AML-193 (cell line): ENCODE measurements around the gene UBE2J2.

Source experiments
- DNase-seq, 2 experiments: peaks; one replicate each; lab custom pipeline; 2025; lab: John Stamatoyannopoulos, UW

The UBE2J2 gene

GRCh38 chr1:1211541-1212441, 61.9 kb downstream of the UBE2J2 start:
- DNase-seq: no peak

- DNase-seq: no peak
These were observed 62.7 kb downstream of the UBE2J2 start for GRCh38 chr1:1210726-1211540.

GRCh38 chr1:1208713-1209433, 64.8 kb downstream of the UBE2J2 start:
- peak; percentile 17 to 45 for DNase-seq

GRCh38 chr1:1207571-1207892, 66.1 kb downstream of the UBE2J2 start:
- DNase-seq: no peak

GRCh38 chr1:1206966-1207531, 66.6 kb downstream of the UBE2J2 start:
- no peak for DNase-seq

- no peak for DNase-seq
These were observed 67.2 kb downstream of the UBE2J2 start, which contains the start of gene TNFRSF18 for GRCh38 chr1:1206376-1206965. TNFRSF18 (minus strand) TSS chr1:1206592; CDS start chr1:1206571, 21 bp downstream.

GRCh38 chr1:1205769-1206375, 67.8 kb downstream of the UBE2J2 start:
- DNase-seq: peak in 1 of 2 experiments; percentile 6

DNA sequence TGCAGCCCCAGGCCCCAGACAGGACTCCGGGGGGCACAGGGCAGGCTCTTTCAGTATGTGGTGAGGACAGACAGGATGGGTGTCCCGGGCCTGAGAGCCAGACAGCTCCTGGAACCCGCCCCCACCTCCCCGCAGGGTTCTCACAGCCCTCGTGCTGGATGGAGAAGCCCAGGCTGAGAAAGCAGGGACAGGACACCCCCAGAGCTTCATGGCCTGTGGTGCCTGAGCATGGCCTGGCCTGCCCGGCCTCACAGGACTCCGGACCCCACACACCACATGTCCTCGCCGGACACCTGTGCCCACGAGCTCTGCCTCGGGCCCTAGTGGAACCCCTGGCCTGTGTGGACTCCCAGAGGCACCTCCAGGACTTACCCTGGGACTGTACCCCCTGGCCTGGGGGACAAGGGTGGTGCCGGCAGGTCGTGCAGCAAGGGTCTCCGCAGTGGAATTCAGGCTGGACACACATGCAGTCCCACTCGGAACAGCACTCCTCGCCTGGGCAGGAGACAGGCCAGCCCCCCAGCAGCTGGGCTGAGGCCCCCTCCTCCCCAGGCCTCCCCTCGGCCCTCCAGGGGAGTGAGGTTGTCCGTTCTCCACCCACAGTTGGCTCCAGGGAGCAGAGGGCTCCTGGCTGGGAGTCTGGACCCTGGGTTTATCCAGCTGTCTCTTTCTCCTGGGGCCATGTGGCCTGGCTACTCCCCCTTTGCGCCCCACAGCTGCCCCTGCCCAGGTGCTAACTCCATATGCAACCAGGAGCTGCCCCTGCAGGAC, 68.5 kb downstream of the UBE2J2 start:
- no peak for DNase-seq

DNA sequence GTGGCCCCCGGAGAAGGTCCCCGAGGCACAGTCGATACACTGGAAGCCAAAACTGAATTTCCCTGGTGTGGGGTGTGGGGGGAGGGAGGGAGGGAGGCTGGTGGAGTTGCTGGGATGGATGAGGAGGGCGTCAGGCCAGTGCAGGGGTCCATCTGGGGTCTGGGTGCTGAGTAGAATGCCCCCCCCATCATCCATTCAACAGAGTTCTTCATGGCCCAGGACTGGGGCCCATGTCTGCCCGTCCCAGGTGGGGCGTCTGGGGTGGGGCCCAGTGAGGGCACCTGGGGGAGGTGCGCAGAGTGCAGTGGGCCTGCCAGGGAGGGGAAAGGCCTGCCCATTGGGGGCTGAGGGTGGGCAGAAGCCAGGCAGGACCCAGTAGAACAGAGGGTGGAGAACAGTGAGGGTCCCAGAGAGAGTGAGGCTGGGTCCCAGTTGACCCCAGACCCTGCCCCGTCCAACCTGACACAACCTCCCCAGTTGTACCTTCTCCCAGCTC, 69.2 kb downstream of the UBE2J2 start:
- DNase-seq: no peak
